ENCODE results near the gene PCDH12.
A peak's percentile ranks its signal among the peaks of the same experiment; 100 is the strongest.

Gene PCDH12

GRCh38 chr5:141954194-141954593 is 3.8 kb downstream of the PCDH12 start:
- Mint-ChIP-seq H3K27ac (no peak overlapping the region), H3K4me1 (peaks cover 21% of the 10 kb centered on the region), H3K4me3 (no peak overlapping the region), H3K9me3 (no peaks in the 10 kb centered on the region), H3K27me3 (peaks cover 1% of the 10 kb centered on the region), H3K36me3 (peaks cover 12% of the 10 kb centered on the region)
- ATAC-seq = no peak

GRCh38 chr5:141952020-141952419 is 6.0 kb downstream of the PCDH12 start:
- H3K36me3 Mint-ChIP-seq = peaks cover 12% of the 10 kb centered on the region
- no peaks in the 10 kb centered on the region for H3K9me3 Mint-ChIP-seq
- peaks cover 9% of the 10 kb centered on the region for H3K4me1 Mint-ChIP-seq
- H3K27me3 Mint-ChIP-seq = no peaks in the 10 kb centered on the region
- no peak overlapping the region for H3K4me3 Mint-ChIP-seq
- no peak overlapping the region for H3K27ac Mint-ChIP-seq
- ATAC-seq = no peak

- H3K36me3 Mint-ChIP-seq = peaks cover 12% of the 10 kb centered on the region
- no peaks in the 10 kb centered on the region for H3K27me3 Mint-ChIP-seq
- H3K4me1 Mint-ChIP-seq = peaks cover 9% of the 10 kb centered on the region
- no peak overlapping the region for H3K27ac Mint-ChIP-seq
- peak; percentile 54 for ATAC-seq
- no peak overlapping the region for H3K4me3 Mint-ChIP-seq
- no peaks in the 10 kb centered on the region for H3K9me3 Mint-ChIP-seq
Observed at GRCh38 chr5:141951332-141951781, 6.6 kb downstream of the PCDH12 start.

GRCh38 chr5:141950207-141951005 is 7.6 kb downstream of the PCDH12 start:
- H3K4me3 Mint-ChIP-seq = no peak overlapping the region
- no peak overlapping the region for H3K27ac Mint-ChIP-seq
- no peaks in the 10 kb centered on the region for H3K9me3 Mint-ChIP-seq
- peaks cover 9% of the 10 kb centered on the region for H3K4me1 Mint-ChIP-seq
- H3K27me3 Mint-ChIP-seq = no peaks in the 10 kb centered on the region
- H3K36me3 Mint-ChIP-seq = peaks cover 12% of the 10 kb centered on the region
- no peak for ATAC-seq

- no peak overlapping the region for H3K4me3 Mint-ChIP-seq
- H3K27me3 Mint-ChIP-seq = no peaks in the 10 kb centered on the region
- peaks cover 12% of the 10 kb centered on the region for H3K36me3 Mint-ChIP-seq
- ATAC-seq = no peak
- H3K27ac Mint-ChIP-seq = no peak overlapping the region
- H3K4me1 Mint-ChIP-seq = peaks cover 9% of the 10 kb centered on the region
- no peaks in the 10 kb centered on the region for H3K9me3 Mint-ChIP-seq
Observed at GRCh38 chr5:141949511-141949910, 8.5 kb downstream of the PCDH12 start.

GRCh38 chr5:141948812-141949211 is 9.2 kb downstream of the PCDH12 start:
- Mint-ChIP-seq H3K27me3 (no peaks in the 10 kb centered on the region), H3K4me1 (peaks cover 9% of the 10 kb centered on the region), H3K9me3 (no peaks in the 10 kb centered on the region), H3K36me3 (peaks cover 12% of the 10 kb centered on the region), H3K4me3 (no peak overlapping the region), H3K27ac (no peak overlapping the region)
- no peak for ATAC-seq

GRCh38 chr5:141947316-141947715 is 10.7 kb downstream of the PCDH12 start:
- no peak overlapping the region for H3K4me3 Mint-ChIP-seq
- no peak for ATAC-seq
- H3K4me1 Mint-ChIP-seq = peaks cover 9% of the 10 kb centered on the region
- no peaks in the 10 kb centered on the region for H3K9me3 Mint-ChIP-seq
- H3K36me3 Mint-ChIP-seq = peaks cover 7% of the 10 kb centered on the region
- no peaks in the 10 kb centered on the region for H3K27me3 Mint-ChIP-seq
- no peak overlapping the region for H3K27ac Mint-ChIP-seq

- Mint-ChIP-seq H3K36me3 (peaks cover 2% of the 10 kb centered on the region), H3K9me3 (no peaks in the 10 kb centered on the region), H3K27me3 (no peaks in the 10 kb centered on the region), H3K4me3 (no peak overlapping the region), H3K4me1 (no peaks in the 10 kb centered on the region), H3K27ac (no peak overlapping the region)
- ATAC-seq = no peak
Observed at GRCh38 chr5:141945511-141946051, 12.4 kb downstream of the PCDH12 start.

GRCh38 chr5:141944076-141944475 is 13.9 kb downstream of the PCDH12 start:
- no peaks in the 10 kb centered on the region for H3K4me1 Mint-ChIP-seq
- H3K27me3 Mint-ChIP-seq = no peaks in the 10 kb centered on the region
- peaks cover 10% of the 10 kb centered on the region for H3K36me3 Mint-ChIP-seq
- H3K9me3 Mint-ChIP-seq = no peaks in the 10 kb centered on the region
- no peak for ATAC-seq
- no peak overlapping the region for H3K27ac Mint-ChIP-seq
- H3K4me3 Mint-ChIP-seq = no peak overlapping the region

GRCh38 chr5:141942185-141942857 is 15.7 kb downstream of the PCDH12 start:
- Mint-ChIP-seq H3K27me3 (no peaks in the 10 kb centered on the region), H3K9me3 (no peaks in the 10 kb centered on the region), H3K36me3 (peaks cover 10% of the 10 kb centered on the region), H3K4me3 (no peak overlapping the region), H3K4me1 (no peaks in the 10 kb centered on the region), H3K27ac (peak overlapping the region; percentile 4)
- ATAC-seq = no peak

- H3K27ac Mint-ChIP-seq = peak overlapping the region; percentile 4
- peaks cover 10% of the 10 kb centered on the region for H3K36me3 Mint-ChIP-seq
- no peak overlapping the region for H3K4me3 Mint-ChIP-seq
- no peaks in the 10 kb centered on the region for H3K4me1 Mint-ChIP-seq
- no peaks in the 10 kb centered on the region for H3K9me3 Mint-ChIP-seq
- ATAC-seq = no peak
- no peaks in the 10 kb centered on the region for H3K27me3 Mint-ChIP-seq
Observed at GRCh38 chr5:141941779-141942178, 16.2 kb downstream of the PCDH12 start.

- H3K4me3 Mint-ChIP-seq = no peak overlapping the region
- H3K4me1 Mint-ChIP-seq = no peaks in the 10 kb centered on the region
- ATAC-seq = no peak
- H3K27ac Mint-ChIP-seq = no peak overlapping the region
- H3K27me3 Mint-ChIP-seq = no peaks in the 10 kb centered on the region
- peaks cover 10% of the 10 kb centered on the region for H3K36me3 Mint-ChIP-seq
- no peaks in the 10 kb centered on the region for H3K9me3 Mint-ChIP-seq
Observed at GRCh38 chr5:141941307-141941706, 16.7 kb downstream of the PCDH12 start.

- H3K27ac Mint-ChIP-seq = no peak overlapping the region
- no peaks in the 10 kb centered on the region for H3K27me3 Mint-ChIP-seq
- no peaks in the 10 kb centered on the region for H3K4me1 Mint-ChIP-seq
- ATAC-seq = no peak
- H3K9me3 Mint-ChIP-seq = no peaks in the 10 kb centered on the region
- H3K4me3 Mint-ChIP-seq = no peak overlapping the region
- H3K36me3 Mint-ChIP-seq = peaks cover 14% of the 10 kb centered on the region
Observed at GRCh38 chr5:141940695-141941271, 17.2 kb downstream of the PCDH12 start.

GRCh38 chr5:141935538-141935937 is 22.5 kb downstream of the PCDH12 start:
- Mint-ChIP-seq H3K27ac (no peak overlapping the region), H3K4me1 (no peaks in the 10 kb centered on the region), H3K4me3 (no peak overlapping the region), H3K9me3 (no peaks in the 10 kb centered on the region), H3K27me3 (no peaks in the 10 kb centered on the region), H3K36me3 (peaks cover 53% of the 10 kb centered on the region)
- no peak for ATAC-seq

GRCh38 chr5:141934099-141934844 is 23.7 kb downstream of the PCDH12 start:
- H3K36me3 Mint-ChIP-seq = peaks cover 54% of the 10 kb centered on the region

More at GRCh38 chr5:141934099-141934844, 23.7 kb downstream of the PCDH12 start:
- Mint-ChIP-seq H3K27ac (no peak overlapping the region), H3K9me3 (no peaks in the 10 kb centered on the region), H3K4me3 (no peak overlapping the region), H3K27me3 (no peaks in the 10 kb centered on the region), H3K4me1 (no peaks in the 10 kb centered on the region)
- ATAC-seq = no peak
